Measurements from ENCODE around the gene C1QTNF12.
"Not testable (repeated sequence)": the region's sequence is repeated elsewhere in the genome, so short reads cannot be mapped to it uniquely, and the experiment has no call there.

C1QTNF12 gene

DNA sequence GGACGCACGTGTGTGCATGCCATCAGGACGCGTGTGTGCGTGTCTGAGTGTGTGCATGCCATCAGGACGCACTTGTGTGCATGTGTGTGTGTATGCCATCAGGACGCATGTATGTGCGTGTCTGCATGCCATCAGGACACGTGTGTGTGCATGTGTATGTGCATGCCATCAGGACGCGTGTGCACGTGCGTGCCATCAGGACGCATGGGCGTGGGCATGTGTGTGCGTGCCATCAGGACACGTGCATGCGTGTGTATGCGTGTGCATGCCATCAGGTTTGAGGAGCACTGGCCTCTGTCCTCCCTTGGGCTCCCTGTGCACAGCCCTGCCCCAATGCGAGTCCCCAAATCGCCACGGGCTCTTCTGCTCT lies 12.6 kb upstream of the C1QTNF12 start:
- no peak for ATAC-seq

DNA sequence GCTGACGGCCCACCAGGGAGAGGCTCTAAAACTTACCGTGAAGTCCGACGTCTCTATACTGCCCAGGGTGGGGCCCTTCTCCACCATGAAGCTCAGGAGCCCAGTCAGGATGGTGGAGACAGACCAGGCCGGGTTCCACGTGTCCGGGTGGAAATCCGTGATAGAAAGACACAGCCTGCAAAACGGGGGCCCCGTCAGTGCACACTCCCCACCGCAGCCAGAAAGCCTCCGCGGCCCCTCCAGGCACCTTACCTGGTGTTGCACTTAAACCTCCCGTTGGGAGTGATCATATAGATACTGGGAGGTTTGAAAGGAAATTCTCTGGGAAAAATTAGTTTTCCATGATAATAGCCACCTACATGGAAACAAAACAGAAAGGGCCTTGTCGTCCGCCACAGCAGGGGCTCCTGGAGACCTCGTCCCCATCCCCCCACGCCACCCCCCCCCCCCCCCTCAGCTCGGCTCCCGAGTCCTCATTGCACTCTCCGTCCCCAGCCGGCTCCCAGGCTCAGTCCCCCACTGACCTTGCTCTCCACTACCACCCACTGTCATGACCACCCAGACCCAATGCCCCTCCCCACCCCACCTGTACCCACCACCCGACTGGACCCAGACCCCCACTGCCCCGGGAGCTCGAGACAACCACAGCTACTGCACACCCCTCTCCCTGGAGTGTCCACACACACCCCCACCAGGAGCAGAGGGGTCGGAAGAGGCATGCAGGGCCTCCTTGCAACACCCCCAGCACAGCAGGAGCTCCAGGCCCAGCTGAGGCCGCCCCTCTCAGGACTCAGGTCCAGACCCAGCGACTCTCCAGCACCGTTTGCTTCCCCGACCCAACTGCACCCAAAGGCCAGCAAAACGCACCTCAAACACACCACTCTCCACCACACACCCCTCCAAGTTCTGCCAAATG lies 10.7 kb upstream of the C1QTNF12 start:
- ATAC-seq = no peak

DNA sequence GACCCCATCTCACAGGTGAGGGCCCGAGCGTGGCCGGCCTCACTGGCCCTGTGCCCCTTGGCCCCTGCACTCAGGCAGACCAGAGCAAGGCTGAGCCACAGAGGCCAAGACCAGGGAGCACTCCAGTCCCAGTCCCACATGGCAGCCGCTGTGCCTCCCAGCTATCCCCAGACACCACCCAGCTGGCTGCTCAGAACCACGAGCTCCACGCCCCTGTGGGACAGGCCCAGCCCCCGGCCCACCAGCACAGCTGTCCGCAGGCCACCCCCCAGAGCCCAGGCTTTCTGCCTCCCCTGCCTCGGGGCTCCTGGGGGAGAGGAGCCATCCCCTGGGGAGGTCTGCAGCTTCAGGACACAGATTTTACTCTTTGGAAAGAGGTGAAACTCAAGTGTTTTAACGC lies 9.1 kb upstream of the C1QTNF12 start:
- no peak for ATAC-seq

DNA sequence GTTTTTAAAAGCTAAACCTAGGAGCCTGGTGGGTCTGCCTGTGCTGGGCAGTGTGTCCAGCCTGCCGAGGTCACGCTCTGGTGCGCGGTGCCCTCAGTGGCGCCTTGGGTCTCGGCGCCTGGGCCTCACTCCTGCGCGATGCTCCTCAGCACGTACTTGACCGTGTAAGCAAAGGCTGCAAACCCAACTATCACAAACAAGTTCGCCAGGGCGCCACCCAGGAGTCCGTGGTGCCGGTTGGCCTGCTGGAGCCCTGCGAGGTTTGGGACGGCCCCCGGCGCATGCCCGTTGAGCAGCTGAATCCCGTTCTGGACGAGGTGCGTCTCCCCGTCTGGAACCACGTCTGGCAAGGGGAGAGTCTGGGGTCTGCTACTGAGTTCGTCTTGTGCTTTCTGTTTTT lies 8.6 kb upstream of the C1QTNF12 start:
- ATAC-seq = no peak

DNA sequence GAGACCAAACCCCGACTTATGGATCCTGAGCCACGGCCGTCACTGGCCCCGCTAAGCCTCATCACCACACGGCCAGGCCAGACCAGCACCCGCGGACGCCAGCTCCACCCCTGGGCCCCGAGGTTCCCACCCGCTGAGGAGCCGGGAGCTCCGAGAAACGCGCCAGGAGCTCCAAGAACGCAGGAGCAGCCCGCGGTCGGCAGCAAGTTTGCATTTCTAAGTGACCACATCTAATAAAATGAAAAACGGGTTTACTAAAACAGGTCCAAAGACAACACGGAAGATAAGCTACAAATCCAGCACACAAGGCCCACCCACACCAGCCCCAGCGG lies 8.1 kb upstream of the C1QTNF12 start:
- no peak for ATAC-seq

DNA sequence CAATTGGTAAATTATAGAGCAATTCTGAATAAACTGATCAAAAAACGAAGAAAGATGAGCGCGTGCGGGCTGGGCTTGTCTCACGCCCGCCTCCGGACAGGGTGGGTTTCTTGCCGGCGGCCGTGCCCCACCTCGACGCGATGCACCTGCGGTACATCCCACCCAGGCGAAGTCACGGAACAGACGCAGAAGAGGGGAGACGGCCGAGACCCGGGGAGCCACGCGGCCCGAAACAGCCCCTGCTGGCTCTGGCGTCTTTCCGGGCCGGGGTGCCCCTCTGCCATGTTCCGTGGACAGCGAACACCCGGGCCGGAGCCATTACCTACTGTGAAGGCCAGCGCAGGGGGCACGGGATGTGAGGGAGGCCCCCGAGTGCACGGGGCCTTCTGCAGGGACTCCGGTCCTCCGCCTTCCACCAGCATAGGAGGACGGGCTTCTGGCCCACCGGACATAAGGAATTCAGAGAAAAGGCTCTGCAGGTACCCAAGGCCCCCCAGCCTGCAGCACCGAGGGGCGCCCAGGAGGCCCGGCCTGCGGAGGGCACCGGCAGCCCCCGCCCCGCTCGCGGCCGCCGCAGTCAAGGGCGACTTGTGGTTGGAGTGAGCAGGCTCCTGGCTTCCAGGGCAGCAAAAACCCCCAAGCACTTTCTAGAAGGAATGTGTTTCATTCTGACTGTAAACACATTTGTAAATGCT lies 7.6 kb upstream of the C1QTNF12 start:
- ATAC-seq = no peak

DNA sequence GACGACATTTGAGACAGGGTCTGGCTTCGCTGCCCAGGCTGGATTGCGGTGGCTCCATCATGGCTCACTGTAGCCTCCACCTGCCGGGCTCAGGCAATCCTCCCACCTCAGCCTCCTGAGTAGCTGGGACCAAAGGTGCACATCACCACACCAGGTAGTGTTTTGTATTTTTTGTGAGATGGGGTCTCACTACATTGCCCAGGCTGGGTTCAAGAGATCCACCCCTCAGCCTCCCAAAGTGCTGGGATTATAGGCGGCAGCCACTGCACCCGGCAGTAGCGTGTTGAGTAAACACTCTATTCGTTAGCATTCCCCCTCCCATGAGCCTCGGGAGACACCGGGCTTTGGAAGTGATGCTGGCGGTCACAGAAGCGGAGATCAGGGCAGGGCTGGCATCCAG lies 6.8 kb upstream of the C1QTNF12 start:
- ATAC-seq = no peak

DNA sequence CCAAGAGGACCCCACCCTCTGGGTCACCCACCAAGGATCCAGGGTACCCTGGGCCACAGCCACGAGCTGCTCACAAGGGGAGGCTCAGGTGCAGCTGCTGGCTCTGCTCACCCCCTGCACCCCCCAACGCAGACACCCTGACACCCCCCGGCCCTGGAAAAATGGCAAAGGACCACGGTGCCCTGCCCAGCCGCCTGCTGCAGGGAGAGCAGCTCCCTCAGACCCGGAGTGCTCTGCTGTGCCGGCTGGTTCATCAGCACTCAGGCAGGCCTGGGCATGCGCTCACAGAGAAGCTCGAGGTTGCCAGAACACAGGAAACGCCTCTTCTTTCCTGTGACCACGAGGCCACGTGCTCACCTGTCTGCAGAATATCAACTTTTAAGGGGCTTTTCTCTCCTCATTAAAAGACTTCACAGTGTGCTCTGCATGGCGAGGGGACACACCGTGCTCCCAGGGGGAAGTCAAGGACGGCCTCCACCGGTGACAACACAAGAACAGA lies 4.3 kb upstream of the C1QTNF12 start:
- ATAC-seq = peak; percentile 87 to 89

DNA sequence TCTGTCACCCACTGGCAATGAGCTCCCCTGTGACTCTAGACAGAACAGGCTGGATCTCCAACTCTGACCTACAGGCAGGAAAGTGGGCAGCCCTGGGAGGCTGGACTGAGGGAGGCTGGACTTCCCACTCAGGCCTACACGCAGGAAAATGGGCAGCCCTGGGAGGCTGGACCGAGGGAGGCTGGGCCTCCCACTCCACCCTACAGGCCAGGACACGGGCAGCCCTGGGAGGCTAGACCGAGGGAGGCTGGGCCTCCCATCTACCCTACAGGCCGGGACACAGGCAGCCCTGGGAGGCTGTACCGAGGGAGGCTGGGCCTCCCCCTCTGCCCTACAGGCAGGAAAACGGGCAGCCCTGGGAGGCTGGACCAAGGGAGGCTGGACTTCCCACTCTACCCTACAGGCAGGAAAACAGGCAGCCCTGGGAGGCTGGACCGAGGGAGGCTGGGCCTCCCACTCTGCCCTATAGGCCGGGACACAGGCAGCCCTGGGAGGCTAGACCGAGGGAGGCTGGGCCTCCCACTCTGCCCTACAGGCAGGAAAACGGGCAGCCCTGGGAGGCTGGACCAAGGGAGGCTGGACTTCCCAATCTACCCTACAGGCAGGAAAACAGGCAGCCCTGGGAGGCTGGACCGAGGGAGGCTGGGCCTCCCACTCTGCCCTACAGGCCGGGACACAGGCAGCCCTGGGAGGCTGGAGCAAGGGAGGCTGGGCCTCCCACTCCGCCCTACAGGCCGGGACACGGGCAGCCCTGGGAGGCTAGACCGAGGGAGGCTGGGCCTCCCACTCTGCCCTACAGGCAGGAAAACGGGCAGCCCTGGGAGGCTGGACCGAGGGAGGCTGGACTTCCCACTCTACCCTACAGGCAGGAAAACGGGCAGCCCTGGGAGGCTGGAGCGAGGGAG lies 1.7 kb upstream of the C1QTNF12 start:
- ATAC-seq = not testable (repeated sequence)

DNA sequence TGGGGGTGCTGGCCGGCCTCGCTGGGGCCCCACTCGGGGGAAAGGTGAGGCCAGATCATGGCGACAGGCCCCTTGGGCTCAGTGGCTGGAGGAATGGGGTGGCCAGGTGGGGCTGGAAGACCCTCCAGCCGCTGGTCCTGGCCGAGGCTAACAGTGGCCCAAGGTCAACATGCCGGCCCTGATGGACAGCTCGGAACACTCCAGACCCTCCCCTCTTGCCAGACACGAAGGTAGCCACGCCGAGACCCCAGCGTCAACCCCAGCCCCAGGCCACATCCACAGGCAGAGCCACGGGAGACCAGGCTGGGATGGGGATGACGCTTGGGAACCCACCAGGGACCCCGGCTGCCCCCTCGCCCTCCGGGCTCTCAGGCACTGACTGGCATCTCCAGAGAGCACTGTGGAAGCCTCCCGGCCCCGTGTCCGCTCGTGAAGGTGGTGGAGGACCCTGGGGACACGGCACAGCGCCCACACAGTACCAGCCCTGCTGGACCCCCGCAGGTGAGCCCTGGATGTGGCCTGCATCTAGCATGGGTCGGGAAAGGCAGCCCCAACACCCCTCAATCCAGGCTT lies 905 bp upstream of the C1QTNF12 start:
- ATAC-seq = no peak

DNA sequence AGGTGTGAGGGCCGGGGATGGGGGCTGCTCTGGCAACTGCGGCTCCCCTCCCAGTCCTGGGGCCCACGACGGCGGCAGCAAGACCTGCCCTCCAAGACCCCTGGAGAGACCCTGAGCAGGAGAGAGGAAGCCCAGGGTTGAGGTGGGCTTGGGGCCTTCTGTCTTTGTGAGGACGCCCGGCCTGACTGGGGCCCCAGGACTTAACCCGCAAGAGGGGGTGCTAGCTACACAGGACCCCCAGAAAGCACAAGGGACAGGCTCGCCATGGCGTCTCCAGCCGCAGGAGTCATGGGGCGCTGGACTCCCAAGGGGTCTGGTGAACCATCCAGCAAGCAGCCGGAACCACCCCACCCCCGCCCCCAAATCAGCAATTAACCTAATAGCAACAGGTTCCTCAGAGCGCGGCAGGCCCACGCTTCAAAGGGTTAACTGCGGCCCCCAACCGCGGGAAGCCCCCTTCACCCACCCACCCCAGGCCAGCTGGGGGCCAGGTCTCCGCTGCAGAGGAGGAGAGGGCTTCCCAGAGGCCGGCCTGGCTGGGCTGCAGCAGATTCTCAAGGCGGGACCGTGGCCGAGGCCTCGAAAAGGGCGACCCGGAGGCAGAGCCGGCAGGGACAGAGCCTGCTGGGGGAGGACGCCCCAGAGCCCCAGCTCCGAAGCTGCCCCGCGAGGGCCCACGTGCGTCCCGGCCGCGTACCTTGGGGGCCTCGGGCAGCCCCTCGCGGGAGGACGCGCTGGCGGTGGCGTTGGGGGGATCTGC lies 525 bp downstream of the C1QTNF12 start:
- no peak for ATAC-seq

DNA sequence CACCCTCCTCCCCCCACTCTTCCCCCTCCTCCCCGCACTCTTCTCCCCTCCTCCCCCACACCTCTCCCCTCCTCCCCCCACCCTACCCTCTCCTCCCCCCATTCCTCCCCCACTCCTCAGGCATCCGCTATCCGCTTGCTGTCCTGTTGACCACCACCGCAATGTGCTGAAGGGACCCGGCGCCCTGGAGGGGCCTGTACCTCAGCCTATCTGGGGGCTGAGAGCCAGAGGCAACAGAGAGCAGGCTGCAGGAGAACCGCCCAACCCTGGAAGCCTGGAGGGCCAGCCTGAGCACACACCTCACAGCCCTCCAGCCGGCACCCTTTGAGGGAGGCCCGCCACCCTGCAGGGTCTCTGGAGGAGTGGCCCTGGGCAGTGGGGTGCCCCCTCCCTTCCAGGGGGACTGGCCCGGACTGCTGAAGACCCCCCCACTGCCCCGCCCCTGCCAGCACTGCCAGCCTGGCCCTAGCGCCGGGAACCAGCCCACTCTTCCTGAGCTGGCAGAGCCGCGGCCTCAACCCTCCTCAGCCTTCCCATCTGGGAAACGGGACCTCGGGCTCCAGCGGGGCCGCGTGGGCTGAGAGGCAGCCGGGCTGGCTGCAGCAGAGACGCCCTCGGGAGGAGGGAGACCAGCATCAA lies 1.2 kb downstream of the C1QTNF12 start:
- no peak for ATAC-seq

DNA sequence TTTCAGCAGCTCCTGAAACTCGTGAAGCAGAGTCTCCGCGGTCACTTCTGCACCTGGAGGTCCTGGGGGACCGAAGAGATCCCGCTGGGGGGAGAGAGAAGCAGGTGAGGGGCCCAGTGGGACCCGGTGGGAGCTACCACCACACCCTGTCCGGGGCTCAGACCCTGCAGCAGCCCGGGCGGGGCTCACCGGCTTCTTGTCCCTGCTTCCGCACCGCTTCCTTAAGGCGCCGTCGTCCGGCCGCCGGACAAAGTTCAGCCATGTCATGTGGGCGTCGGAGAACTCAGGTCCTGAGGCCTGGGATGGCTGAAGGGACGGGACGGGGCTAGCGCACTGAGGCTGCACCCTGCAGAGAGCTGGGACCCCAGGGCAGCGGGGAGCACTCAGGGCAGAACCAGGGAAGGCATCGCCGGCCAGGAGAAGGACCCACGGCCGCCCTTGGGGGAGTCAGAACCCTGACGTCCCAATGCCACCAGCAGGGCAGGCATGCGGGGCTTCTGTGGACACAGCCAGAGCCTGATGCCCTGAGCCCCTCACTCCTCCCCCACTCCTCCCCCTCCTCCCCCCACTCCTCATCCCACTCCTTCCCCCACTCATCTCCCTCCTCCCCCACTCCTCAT lies 2.2 kb downstream of the C1QTNF12 start:
- ATAC-seq = no peak

DNA sequence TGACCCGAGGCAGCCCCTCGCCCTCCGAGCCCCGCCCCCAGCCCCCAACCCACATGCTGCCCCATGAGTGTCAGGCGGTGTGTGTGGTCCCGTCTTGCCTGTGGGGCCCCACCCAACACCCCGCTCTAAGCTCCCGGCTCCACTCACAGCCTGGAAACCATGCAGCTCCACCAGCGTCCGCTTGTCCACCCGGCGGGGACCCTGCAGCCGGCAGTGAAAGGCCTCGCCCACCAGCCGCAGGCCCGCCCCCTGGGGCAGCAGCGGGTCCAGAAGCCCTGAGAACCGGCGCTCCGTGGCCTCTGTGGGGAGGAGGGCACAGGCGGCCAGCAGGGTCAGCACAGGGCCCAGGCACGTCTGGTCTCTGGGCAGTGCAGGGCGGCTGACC lies 2.7 kb downstream of the C1QTNF12 start:
- ATAC-seq = no peak

DNA sequence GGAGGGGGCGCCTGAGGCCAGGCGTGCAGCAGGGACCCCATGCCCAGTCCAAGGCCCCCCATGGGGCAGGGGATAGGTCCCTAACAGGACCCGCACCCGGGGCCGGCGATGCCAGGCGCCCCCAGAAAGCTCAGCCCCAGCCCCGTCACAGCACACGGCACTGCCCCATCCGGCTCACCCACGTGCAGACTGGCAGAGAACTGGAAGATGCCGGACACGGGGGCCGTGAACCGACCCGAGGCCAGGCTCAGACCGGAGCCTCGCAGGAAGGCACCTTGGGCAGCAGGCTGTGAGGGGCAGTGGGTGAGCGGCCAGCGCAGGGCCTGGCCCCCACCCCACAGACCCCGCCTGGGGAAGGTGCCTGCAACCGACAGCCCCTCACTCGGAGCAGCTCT lies 3.3 kb downstream of the C1QTNF12 start:
- ATAC-seq = no peak

DNA sequence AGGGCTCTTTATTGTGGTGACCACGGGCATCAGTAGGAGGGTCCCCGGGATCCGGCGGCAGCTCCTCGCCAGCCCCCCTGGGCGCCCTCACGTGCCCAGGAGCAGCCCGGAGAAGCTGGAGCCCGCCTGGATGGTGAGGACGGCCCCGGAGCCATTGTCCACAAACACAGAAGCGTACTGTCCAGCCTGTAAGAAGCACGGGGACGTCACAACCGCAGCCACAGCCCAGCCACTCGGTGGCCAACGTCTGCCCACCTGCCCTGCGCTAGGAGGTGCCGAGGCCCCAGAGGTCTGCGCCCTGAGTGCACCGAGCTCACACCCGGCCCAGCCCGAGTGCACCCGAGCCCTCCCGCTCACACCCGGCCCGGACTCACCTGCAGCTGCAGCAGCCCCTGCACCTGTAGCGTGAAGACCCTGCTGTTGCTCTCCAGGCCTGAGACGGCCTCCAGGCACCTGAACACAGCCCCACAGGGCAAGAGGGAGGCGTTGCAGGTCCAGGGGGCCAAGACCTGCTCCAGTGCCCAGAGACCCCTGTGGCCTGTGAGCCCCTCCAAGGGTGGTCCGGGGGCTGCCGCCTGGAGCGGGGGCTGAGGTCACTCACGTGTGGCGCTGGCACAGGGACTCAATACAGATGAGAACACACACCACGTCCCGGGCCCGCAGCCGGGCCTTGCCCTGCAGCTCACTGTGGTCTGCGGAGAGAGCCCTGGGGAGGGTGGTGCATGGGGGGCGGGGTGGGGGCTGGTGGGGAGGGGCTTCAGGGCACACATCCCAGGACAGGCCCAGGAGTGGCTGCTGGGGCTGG lies 3.9 kb downstream of the C1QTNF12 start:
- no peak for ATAC-seq

DNA sequence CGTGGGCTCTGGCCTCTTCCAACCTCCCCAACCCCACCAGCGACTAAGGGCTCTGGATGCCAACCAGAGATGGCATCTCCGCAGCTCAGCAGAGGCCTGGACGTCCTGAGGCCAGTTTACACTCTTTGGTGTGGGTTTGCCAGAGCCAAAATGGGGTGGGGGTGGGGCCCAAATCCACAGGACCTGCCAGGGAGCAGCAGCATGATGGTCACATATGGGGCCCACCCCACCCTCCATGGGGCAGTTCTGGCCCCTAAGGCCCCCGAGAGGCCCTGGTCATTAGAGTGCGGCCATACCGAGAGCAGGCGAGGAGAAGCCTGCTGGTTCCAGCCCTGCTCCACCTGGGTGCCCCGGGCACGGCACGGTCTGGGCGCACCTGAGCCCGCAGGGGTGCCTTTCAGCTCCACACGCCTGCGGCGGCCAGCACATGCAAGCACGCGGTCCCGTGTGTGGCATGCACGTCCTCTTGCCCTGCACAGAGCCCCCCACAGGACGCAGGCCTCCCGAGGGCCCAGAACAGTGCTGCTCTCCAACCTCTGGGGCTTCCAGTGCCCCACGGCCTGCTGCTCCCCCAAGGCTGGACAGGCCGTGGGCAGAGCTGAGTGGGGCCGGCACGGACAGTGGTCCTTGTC lies 4.8 kb downstream of the C1QTNF12 start:
- no peak for ATAC-seq

DNA sequence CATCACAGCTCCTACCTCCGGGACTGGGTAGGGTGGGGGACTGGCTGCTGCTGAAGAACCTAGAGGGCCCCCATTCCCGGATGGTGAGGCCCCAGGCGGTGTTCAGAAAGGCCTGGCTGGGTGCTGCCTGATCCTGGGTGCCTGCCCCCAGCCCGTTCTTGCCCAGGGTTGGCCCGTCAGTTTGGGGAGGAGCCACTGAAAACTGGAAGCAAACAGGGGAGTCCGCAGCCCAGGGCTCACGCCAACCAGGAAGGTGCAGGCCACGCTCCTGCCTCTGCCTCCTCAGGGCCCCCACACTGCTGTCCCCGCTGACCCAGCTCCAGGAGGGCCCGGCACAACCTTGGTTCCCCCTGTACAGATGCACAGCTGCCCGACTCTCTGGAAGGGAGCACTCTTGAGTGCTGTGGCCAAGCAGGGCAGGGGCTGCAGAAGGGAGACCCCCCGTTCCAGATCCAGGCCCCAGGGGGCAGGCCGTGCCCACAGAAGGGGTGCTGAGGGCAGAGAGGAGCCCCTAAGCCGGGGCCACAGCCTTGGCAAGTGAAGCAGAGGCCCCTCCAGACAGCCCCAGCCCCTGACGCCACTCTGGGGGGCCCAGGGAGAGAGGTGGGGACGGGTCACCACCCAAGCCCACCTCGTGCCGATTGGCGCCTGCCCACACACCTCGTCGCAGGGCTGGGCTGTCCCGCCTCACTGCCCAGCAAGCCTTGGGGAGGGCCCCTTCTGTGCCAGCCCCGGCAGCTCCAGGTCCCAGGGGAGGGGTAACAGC lies 5.5 kb downstream of the C1QTNF12 start:
- no peak for ATAC-seq

DNA sequence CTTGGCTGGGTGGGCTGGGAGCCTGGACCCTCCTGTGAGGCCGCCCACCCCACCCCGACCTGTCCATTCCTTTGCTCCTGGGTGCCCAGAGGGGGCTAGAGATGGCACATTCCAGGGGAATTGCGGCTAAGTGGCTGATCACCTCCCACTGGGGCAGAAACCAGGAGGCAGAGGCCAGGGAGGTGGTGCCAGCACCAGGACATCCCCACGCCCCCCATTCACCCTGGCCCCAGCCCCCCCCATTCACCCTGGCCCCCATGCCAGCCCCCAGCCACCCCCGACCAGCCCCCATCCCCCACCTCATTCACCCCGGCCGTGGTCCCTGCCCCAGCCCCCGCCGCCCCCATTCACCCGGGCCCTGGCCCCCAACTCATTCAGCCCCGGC lies 6.2 kb downstream of the C1QTNF12 start:
- no peak for ATAC-seq
